ENCODE results near the gene EML5. TPM values are rescaled to one million over a fixed set of nuclear protein-coding genes. Genes with fewer than 3 reads are reported as not detected.

Gene EML5
- total RNA-seq, 1 donor from 2014 or later: 0.49 TPM

DNA sequence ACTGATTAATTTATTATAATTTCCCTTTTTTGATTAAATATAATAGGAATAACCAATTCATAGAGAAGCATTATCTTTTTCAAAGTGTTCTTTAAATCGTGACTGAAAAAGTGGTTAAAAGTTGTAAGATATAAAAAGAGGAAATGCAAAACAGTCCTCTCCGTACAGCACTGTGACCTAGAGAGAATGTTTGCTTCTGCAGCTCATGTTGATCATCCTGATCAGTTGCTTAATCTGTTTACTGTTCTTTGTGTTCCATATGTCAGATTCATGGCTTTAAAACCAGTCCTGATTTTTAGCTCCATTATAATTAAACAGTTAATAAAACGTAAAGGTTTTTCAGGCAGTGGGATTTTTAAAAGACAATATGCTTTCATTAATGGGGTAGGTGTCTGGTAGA lies 36.4 kb upstream of the EML5 start:
- H3K9me3 ChIP-seq: no peaks in the 10 kb centered on the region
- H3K27ac ChIP-seq: no peak overlapping the region
- H3K36me3 ChIP-seq: no peaks in the 10 kb centered on the region
- H3K4me3 ChIP-seq: no peak overlapping the region
- TF ChIP-seq POLR2AphosphoS5 (IDR thresholded peaks at IDR 0.05; ENCODE audit: insufficient read depth in 1 of 2, low read depth in 1 of 2) (no peak), POLR2A (IDR thresholded peaks at IDR 0.05) (no peak)
- TF ChIP-seq, protein P1, sequence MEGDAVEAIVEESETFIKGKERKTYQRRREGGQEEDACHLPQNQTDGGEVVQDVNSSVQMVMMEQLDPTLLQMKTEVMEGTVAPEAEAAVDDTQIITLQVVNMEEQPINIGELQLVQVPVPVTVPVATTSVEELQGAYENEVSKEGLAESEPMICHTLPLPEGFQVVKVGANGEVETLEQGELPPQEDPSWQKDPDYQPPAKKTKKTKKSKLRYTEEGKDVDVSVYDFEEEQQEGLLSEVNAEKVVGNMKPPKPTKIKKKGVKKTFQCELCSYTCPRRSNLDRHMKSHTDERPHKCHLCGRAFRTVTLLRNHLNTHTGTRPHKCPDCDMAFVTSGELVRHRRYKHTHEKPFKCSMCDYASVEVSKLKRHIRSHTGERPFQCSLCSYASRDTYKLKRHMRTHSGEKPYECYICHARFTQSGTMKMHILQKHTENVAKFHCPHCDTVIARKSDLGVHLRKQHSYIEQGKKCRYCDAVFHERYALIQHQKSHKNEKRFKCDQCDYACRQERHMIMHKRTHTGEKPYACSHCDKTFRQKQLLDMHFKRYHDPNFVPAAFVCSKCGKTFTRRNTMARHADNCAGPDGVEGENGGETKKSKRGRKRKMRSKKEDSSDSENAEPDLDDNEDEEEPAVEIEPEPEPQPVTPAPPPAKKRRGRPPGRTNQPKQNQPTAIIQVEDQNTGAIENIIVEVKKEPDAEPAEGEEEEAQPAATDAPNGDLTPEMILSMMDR (IDR thresholded peaks at IDR 0.05): no peak
- no peak for DNase-seq (ENCODE audit: extremely low spot score in 2 of 2)
- intact Hi-C loops (cut with DNase I): no loop called here
- H3K4me1 ChIP-seq: peaks cover 24% of the 10 kb centered on the region
- H3K27me3 ChIP-seq: no peaks in the 10 kb centered on the region

DNA sequence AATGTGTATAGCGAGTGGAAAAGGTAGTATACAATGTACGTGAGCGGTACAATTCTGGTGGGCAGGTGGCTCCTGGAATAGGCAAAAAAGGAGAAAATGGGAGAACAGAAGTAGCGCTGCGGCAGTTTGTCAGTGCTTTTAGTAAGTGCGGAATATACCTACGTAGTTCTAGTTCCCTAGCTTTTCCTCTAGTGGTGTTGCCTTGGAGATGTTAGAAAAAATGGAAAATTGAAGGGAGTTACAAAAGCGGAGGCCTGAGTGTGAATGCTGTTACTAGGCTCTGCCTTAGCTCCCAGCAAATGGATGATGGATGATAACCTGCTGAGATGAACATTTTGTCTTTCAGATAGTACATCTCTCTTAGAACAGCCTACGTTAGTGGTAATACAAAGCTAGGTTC lies 32.8 kb upstream of the EML5 start:
- Histone ChIP-seq H3K4me1 (peaks cover 10% of the 10 kb centered on the region), H3K27ac (no peak overlapping the region), H3K4me3 (peak overlapping the region in 1 of 2 donors; percentile 73), H3K27me3 (no peaks in the 10 kb centered on the region), H3K36me3 (no peaks in the 10 kb centered on the region), H3K9me3 (no peaks in the 10 kb centered on the region)
- TF ChIP-seq, protein P1 (IDR thresholded peaks at IDR 0.05): no peak
- no peak for TF ChIP-seq POLR2A (IDR thresholded peaks at IDR 0.05)
- no peak for TF ChIP-seq POLR2AphosphoS5 (IDR thresholded peaks at IDR 0.05; ENCODE audit: insufficient read depth in 1 of 2, low read depth in 1 of 2)
- no peak for DNase-seq (ENCODE audit: extremely low spot score in 2 of 2)
- intact Hi-C loops (cut with DNase I): no loop called here

DNA sequence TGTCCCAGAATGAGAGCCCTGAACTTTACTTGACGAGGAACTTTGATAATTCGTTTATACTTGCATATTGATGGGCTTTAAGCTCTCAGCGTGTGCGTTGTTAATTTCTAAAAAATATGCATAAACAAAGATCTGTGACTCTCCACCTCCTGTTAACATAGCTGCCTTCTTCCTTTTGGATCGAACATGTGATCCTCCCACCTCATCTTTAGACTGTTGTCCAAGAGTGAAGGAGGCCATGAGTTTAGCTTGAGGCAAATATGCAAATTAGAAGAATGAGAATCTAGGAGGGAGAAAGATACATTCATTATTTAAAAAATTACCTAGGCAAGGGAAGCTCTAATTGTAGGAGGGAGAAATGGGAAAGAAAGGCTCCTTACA lies 32.3 kb upstream of the EML5 start:
- peak overlapping the region; percentile 76 for H3K27ac ChIP-seq
- H3K4me3 ChIP-seq: peak overlapping the region; percentile 73 to 77
- H3K27me3 ChIP-seq: no peaks in the 10 kb centered on the region
- no peak for DNase-seq (ENCODE audit: extremely low spot score in 2 of 2)
- peaks cover 10% of the 10 kb centered on the region for H3K4me1 ChIP-seq
- no peaks in the 10 kb centered on the region for H3K36me3 ChIP-seq
- intact Hi-C loops (cut with DNase I): no loop called here
- no peaks in the 10 kb centered on the region for H3K9me3 ChIP-seq
- TF ChIP-seq POLR2A (IDR thresholded peaks at IDR 0.05) (no peak), POLR2AphosphoS5 (IDR thresholded peaks at IDR 0.05; ENCODE audit: insufficient read depth in 1 of 2, low read depth in 1 of 2) (no peak)
- TF ChIP-seq, protein P1 (IDR thresholded peaks at IDR 0.05): no peak

DNA sequence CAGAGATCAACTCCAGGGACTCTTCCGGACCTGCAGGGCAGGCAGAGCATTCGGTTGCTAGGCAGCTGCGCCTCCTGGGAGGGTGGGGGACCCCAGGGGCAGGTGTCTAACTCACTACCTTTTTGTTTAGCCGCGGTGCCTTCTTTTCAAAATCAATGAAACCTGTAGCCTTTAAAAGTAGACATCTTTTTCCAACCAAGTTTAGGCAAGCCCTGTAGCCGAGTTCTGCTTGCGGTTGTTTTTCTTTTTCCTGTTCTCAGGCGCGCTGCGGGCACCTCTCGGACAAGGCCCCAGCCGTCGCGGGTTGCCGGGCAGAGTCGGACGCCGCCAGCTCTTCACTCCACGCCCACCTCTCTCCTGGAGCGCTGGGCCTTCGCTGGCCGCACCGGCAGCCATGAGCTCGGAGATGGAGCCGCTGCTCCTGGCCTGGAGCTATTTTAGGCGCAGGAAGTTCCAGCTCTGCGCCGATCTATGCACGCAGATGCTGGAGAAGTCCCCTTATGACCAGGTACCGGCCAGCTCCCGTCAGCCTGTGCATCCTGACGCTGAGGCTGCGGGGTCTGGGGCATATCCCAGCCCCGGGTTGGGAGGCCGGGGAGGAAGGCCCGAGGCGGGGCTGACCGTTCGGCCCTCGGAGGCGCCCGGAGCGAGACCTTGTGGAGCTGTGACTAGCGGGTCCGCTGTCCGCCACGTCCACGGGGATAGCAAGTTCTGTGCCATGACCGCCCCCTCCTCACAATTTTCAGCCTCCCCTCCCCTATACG lies 31.7 kb upstream of the EML5 start, which contains the start of gene TTC8:
Gene TTC8 (plus strand): TSS at position 338 of the 764 bp plus-strand sequence. CDS start 57 bp downstream, at position 395.
- H3K27me3 ChIP-seq: no peaks in the 10 kb centered on the region
- no peaks in the 10 kb centered on the region for H3K36me3 ChIP-seq
- peak within 1 kb of the TSS; percentile 73 to 77 for H3K4me3 ChIP-seq
- H3K27ac ChIP-seq: peak within 1 kb of the TSS; percentile 76
- H3K9me3 ChIP-seq: no peaks in the 10 kb centered on the region
- H3K4me1 ChIP-seq: peaks cover 10% of the 10 kb centered on the region
- DNase-seq (ENCODE audit: extremely low spot score in 2 of 2): peak in 1 of 2 donors; percentile 89
- intact Hi-C loops (cut with DNase I): no loop called here
- TF ChIP-seq, protein P1 (IDR thresholded peaks at IDR 0.05): no peak
- TF ChIP-seq POLR2A (IDR thresholded peaks at IDR 0.05): peak in 1 of 2 donors; percentile 16
- TF ChIP-seq POLR2AphosphoS5 (IDR thresholded peaks at IDR 0.05; ENCODE audit: insufficient read depth in 1 of 2, low read depth in 1 of 2): peak; percentile 82

DNA sequence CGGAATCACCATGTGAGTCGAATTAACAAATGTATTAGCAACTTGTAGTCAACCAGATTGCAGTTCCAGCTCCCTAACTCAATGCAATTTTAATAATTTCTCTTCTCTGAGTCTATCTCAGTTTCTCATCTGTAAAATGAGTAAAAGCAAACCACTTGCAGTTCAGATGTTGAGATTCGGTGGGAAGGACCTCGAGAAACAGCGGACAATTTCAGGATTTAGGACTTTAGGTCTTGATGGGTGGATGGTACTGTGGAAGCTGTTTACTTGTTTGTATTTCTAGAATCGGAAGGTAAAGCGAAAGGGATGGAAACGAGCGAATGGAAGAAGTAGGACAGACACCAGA lies 31.2 kb upstream of the EML5 start:
- no peak for DNase-seq (ENCODE audit: extremely low spot score in 2 of 2)
- peak overlapping the region; percentile 76 for H3K27ac ChIP-seq
- intact Hi-C loops (cut with DNase I): no loop called here

More for the DNA sequence above, 31.2 kb upstream of the EML5 start:
- Histone ChIP-seq H3K9me3 (no peaks in the 10 kb centered on the region), H3K4me1 (peaks cover 10% of the 10 kb centered on the region), H3K27me3 (no peaks in the 10 kb centered on the region), H3K4me3 (peak overlapping the region; percentile 73 to 77), H3K36me3 (no peaks in the 10 kb centered on the region)
- TF ChIP-seq, protein P1 (IDR thresholded peaks at IDR 0.05): no peak
- no peak for TF ChIP-seq POLR2A (IDR thresholded peaks at IDR 0.05)
- no peak for TF ChIP-seq POLR2AphosphoS5 (IDR thresholded peaks at IDR 0.05; ENCODE audit: insufficient read depth in 1 of 2, low read depth in 1 of 2)

All from vagina (tissue), 2 donors.